GM12878 (cell line): ENCODE measurements around the gene CARM1. TPM values are rescaled to one million over a fixed set of nuclear protein-coding genes. Genes with fewer than 3 reads are reported as not detected.

Experiments used
- ATAC-seq: fragments of 200-7000 bp; cut with Tn5 transposase; 3 replicates; pipeline ENCODE4 v1.9.1; 2020; ENCODE audit warnings: mild to moderate bottlenecking, moderate library complexity
- BruUV-seq: library from RNA; stranded (reverse); fragments of 400-500 nt; replicated peaks from 2 replicates; lab custom pipeline; 2021; lab: Mats Ljungman, UMichigan
- CTCF ChIA-PET: fragments of 300-600 bp; sonication (Branson Sonifier 250); formaldehyde crosslinking; extraction: SDS; loops from one replicate; lab custom pipeline; 2021; ENCODE audit warnings: inconsistent platforms; lab: Yijun Ruan, JAX
- POLR2A ChIA-PET: fragments of 350-600 bp; formaldehyde crosslinking; extraction: SDS; loops from one replicate; lab custom pipeline; 2021; ENCODE audit warnings: inconsistent platforms; lab: Charles Lee
- RAD21 ChIA-PET: fragments of 300-600 bp; sonication (Branson Sonifier 250); formaldehyde crosslinking; loops from one replicate; lab custom pipeline; 2023; ENCODE audit warnings: antibody characterized with exemption; ENCODE audit not compliant: unreplicated experiment; lab: Charles Lee
- SMC1A ChIA-PET: fragments of 300-600 bp; sonication (Branson Sonifier 250); formaldehyde crosslinking; loops from one replicate; lab custom pipeline; 2023; ENCODE audit not compliant: unreplicated experiment, uncharacterized antibody; lab: Charles Lee
- DNase-seq: peaks from one replicate; pipeline ENCODE4 v3.0.0-alpha.2; 2011; ENCODE audit warnings: low read depth, low spot score
- FAIRE-seq: peaks from 3 replicates; lab custom pipeline; 2011; peaks lifted over from hg19 to GRCh38; lab: Jason Lieb, UNC
- H2AFZ ChIP-seq: 2 replicates; pipeline ENCODE4 v1.6.0; 2011; ENCODE audit warnings: low read depth, low read length, control low read depth; ENCODE audit not compliant: control insufficient read depth
- H3K27ac ChIP-seq: 2 replicates; pipeline ENCODE4 v1.5.1; 2011; ENCODE audit warnings: control low read depth; ENCODE audit not compliant: control insufficient read depth, insufficient read depth
- H3K27me3 ChIP-seq, 2 experiments: replicated peaks in 1 of 2; 2 replicates each; pipeline versions ENCODE4 v1.6.0 to v1.6.1; 2011; ENCODE audit warnings: low read length in 1 of 2; ENCODE audit not compliant: control insufficient read depth in 2 of 2, insufficient read depth in 2 of 2
- H3K36me3 ChIP-seq, 2 experiments: 2 replicates each; pipeline ENCODE4 v1.5.1; 2011; ENCODE audit warnings: low read length in 1 of 2; ENCODE audit not compliant: control insufficient read depth in 2 of 2, insufficient read depth in 2 of 2
- H3K4me1 ChIP-seq: 2 replicates; pipeline ENCODE4 v1.6.1; 2011; ENCODE audit warnings: mild to moderate bottlenecking, low read length, moderate library complexity, mixed read lengths; ENCODE audit not compliant: control insufficient read depth, insufficient read depth
- H3K4me2 ChIP-seq: 2 replicates; pipeline ENCODE4 v1.6.0; 2011; ENCODE audit warnings: control low read depth; ENCODE audit not compliant: control insufficient read depth, insufficient read depth
- H3K4me3 ChIP-seq: fragments of 200-600 bp; sonication (generic); 2 replicates; pipeline ENCODE4 v1.5.1; 2016
- H3K79me2 ChIP-seq: 2 replicates; pipeline ENCODE4 v1.6.0; 2011; ENCODE audit warnings: low read length; ENCODE audit not compliant: control insufficient read depth, insufficient read depth
- H3K9ac ChIP-seq: 2 replicates; pipeline ENCODE4 v1.8.0; 2011; ENCODE audit warnings: low read length, control low read depth, mixed read lengths; ENCODE audit not compliant: control insufficient read depth, insufficient read depth
- H3K9me3 ChIP-seq: replicated peaks from 3 replicates; pipeline ENCODE4 v1.5.1; 2011; ENCODE audit warnings: mild to moderate bottlenecking, low read length; ENCODE audit not compliant: control insufficient read depth, insufficient read depth
- H4K20me1 ChIP-seq: 2 replicates; pipeline ENCODE4 v1.6.0; 2011; ENCODE audit not compliant: control insufficient read depth, insufficient read depth
- BACH1 ChIP-seq: fragments of 450-650 bp; IDR thresholded peaks from 2 replicates; pipeline ENCODE4 v1.6.1; 2017; ENCODE audit warnings: mild to moderate bottlenecking, borderline replicate concordance
- BCL11A ChIP-seq: IDR thresholded peaks from 2 replicates; pipeline ENCODE4 v1.6.1; 2011; ENCODE audit warnings: low read depth, low read length
- EP300 ChIP-seq, 2 experiments: fragments of 150-350 bp in 1 of 2; IDR thresholded peaks; 2 replicates each; pipeline ENCODE4 v1.6.1; 2011 to 2012; ENCODE audit warnings: low read depth in 2 of 2, low read length in 2 of 2, borderline replicate concordance in 1 of 2, improper control_type of control experiment in 1 of 2, inconsistent platforms in 1 of 2; ENCODE audit not compliant: control insufficient read depth in 1 of 2
- IKZF2 ChIP-seq, 2 experiments: fragments of 450-650 bp; IDR thresholded peaks; 2 replicates each; pipeline ENCODE4 v1.6.1; 2017; ENCODE audit warnings: mild to moderate bottlenecking in 2 of 2, moderate library complexity in 2 of 2
- NR2C2 ChIP-seq: IDR thresholded peaks from 2 replicates; pipeline ENCODE4 v1.6.1; 2011; ENCODE audit warnings: borderline replicate concordance, low read depth; ENCODE audit not compliant: control insufficient read depth, insufficient read length
- SMAD5 ChIP-seq: IDR thresholded peaks from 2 replicates; pipeline ENCODE4 v1.6.1; 2016; ENCODE audit warnings: antibody characterized with exemption, low read depth
- YY1 ChIP-seq: IDR thresholded peaks from 2 replicates; pipeline ENCODE4 v1.6.1; 2011; ENCODE audit warnings: low read depth, mild to moderate bottlenecking, low read length
- WGBS: methylation state at CpG from one replicate; pipeline ENCODE4 v1.1.6; 2016; ENCODE audit warnings: low lambda C conversion rate; ENCODE audit not compliant: insufficient replicate concordance, insufficient coverage; ENCODE audit errors: missing lambda C conversion rate; 5-methylcytosine and 5-hydroxymethylcytosine counted together
- in situ Hi-C: fragments of 300-500 bp; cut with MboI; formaldehyde crosslinking; loops from 9 replicates; pipeline ENCODE4 v1.14.3; 2018; ENCODE audit warnings: mixed read lengths
- intact Hi-C: fragments of 100-400 bp; cut with micrococcal nuclease; formaldehyde crosslinking; loops from one replicate; pipeline ENCODE4 v1.14.2; 2022; ENCODE audit not compliant: unreplicated experiment
- polyA plus RNA-seq, 11 experiments: library from polyadenylated mRNA; depleted of rRNA in 4 of 11; unstranded in 6 of 11; stranded (reverse) in 5 of 11; fragments of >200 nt; fragmentation: Nextera tagmentation in 4 of 11; fragmentation: Illumina TruSeq in 1 of 11; extraction: Ambion mirVana in 4 of 11; extraction: Trizol in 1 of 11; gene quantifications; 1 replicate in 1 of 11; 2 replicates in 10 of 11; pipeline versions ENCODE4 v1.2.1 to v1.2.3, GENCODE V29; 2011 to 2016; ENCODE audit warnings: inconsistent platforms in 2 of 11, missing spikeins in 2 of 11, low read depth in 1 of 11
- total RNA-seq, 4 experiments: library from RNA; depleted of rRNA in 3 of 4; stranded (reverse); fragments of >200 nt in 3 of 4; fragmentation: Illumina TruSeq in 1 of 4; extraction: Trizol in 1 of 4; gene quantifications; 2 replicates each; pipeline versions ENCODE4 v1.2.1 to v1.2.3, GENCODE V29; 2013 to 2021
- TF ChIP-seq, protein P1 (sequence below): fragments of 450-650 bp; IDR thresholded peaks from 2 replicates; pipeline ENCODE4 v1.6.1; 2016; ENCODE audit warnings: mild to moderate bottlenecking, moderate library complexity, borderline replicate concordance
- TF ChIP-seq, protein P2 (sequence below): fragments of 150-350 bp; IDR thresholded peaks from 2 replicates; pipeline ENCODE4 v1.6.1; 2014; ENCODE audit warnings: mild to moderate bottlenecking, low read depth, low read length
- TF ChIP-seq, protein P3 (sequence below): IDR thresholded peaks from 2 replicates; pipeline ENCODE4 v1.6.1; 2012; ENCODE audit warnings: low read depth, low read length, improper control_type of control experiment

CARM1 gene
- total and polyA plus RNA-seq, 10 of the 15 experiments (the other 5 are each of a cell fraction or from before 2014, with no cell fraction given) = 0.45 to 116 (median 39.7) TPM

DNA sequence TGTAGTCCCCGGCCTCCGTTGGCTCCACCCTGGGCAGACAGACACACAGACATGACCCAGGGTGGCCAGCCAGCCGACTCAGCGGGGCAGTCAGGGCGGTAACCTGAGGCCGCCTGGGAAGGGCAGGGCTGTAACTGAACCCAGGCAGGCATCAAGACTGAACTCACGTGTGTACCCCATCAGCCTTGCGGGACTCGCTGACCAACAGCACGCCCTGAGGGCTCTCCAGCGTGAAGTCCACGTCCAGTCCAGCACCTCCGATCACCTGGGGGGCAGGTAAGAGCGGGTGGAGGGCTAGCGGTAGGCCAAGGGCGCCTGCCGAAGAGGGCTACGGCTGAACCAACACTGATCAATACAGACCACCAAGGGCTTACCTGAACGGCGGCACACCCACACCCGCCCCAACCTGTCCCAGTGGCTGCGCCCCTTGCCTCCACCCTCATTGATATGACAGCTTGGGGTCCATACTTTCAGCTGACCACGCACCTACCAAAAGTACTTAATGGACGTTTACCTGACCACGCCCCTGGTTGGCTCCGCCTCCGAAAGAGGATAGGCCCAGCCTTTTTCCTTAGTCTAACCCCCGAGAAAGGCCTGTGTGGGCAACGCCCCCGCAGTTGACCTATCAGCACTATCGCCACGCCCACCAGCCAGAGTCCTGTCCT, 36.1 kb upstream of the CARM1 start (continued):
- TF ChIP-seq NR2C2 = no peak
- TF ChIP-seq BACH1 = no peak

DNA sequence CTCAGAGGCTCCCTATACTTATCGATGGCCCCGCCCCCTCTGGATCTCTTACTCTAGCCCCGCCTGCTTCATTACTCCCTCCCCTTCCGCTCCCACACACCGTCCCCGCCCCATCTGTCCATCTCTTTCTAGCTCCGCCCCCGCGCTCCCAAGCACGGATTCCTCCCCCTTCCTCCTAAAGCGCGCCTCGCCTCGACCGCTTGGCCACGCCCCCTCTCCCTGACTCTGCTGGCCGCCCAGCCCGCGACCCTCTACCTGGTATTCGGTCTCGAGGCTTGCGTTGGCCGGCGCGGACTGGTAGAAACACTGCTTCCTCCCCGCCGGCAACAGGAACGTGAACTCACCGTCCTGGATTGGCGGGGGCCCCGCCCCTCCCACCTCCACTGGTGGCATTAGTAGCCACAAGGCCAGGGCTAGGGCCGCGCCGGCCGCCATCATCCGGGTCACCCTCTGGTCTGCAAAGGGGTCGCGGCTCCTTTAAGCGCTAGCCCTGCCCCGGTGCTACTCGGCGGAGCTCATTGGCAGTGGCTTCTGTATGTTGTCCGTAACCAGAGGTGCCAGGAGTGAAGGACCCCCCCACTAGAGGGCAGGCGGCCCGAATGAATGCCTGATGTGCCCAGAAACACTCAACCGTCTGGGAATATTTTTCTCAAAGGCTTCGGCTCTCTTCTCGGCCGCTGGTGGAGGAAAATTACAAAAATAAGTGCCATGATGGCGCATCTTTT, 35.4 kb upstream of the CARM1 start, which contains the start of gene TMED1:
Gene TMED1 (minus strand): TSS at position 459 of the 725 bp plus-strand sequence. CDS start 21 bp downstream, at position 438.
- Histone ChIP-seq H3K79me2 (no peaks in the 10 kb centered on the region; the same call in 1 of the 2 replicates), H3K4me3 (peak within 1 kb of the TSS; percentile 78), H3K36me3 (peaks cover 4 to 12% of the 10 kb centered on the region in 2 experiments; a peak in 3 of 4 replicates), H4K20me1 (peaks cover 3% of the 10 kb centered on the region; the same call in 1 of the 2 replicates), H3K27me3 (no peaks in the 10 kb centered on the region), H2AFZ (peak within 1 kb of the TSS; percentile 64), H3K4me2 (peak within 1 kb of the TSS; percentile 80), H3K9ac (peak within 1 kb of the TSS; percentile 93), H3K4me1 (peaks cover 12% of the 10 kb centered on the region), H3K9me3 (peaks cover 5% of the 10 kb centered on the region; the same call in 2 of the 3 replicates), H3K27ac (peak within 1 kb of the TSS; percentile 89)
- no TSS peak for BruUV-seq
- peak; percentile 98 for ATAC-seq
- DNase-seq = peak; percentile 91
- ChIA-PET CTCF (interaction anchor here (0.6 to 3.6 kb wide), 18 partner anchors 9 to 587 kb away, joined by 3 to 68 read pairs (median 4); partner anchors contain the start of genes DNM2 and QTRT1), SMC1A (interaction anchor here (0.5 to 2.8 kb wide), 18 partner anchors 9 to 134 kb away, joined by 3 to 24 read pairs (median 5); partner anchors contain the start of genes DNM2 and QTRT1), RAD21 (interaction anchor here (0.5 to 2.0 kb wide), 14 partner anchors 22 to 360 kb away, joined by 3 to 41 read pairs (median 4); partner anchors contain the start of genes CARM1, DNM2 and QTRT1), POLR2A (interaction anchor here (0.6 to 1.6 kb wide), 16 partner anchors 10 to 543 kb away, joined by 3 to 10 read pairs (median 4); partner anchors contain the start of gene DNM2)
- intact Hi-C loops = loop anchor here (1.0 kb wide), 1 partner anchor 119 kb away; no protein-coding TSS in a partner anchor
- WGBS = under 1% methylated on average over 41 of the region's 50 CpGs
- in situ Hi-C loops = no loop called here
- peak; percentile 97 for FAIRE-seq
- TF ChIP-seq YY1 = peak; percentile 86
- TF ChIP-seq BCL11A = no peak; the same call in 1 of the 2 replicates
- TF ChIP-seq, protein P1, sequence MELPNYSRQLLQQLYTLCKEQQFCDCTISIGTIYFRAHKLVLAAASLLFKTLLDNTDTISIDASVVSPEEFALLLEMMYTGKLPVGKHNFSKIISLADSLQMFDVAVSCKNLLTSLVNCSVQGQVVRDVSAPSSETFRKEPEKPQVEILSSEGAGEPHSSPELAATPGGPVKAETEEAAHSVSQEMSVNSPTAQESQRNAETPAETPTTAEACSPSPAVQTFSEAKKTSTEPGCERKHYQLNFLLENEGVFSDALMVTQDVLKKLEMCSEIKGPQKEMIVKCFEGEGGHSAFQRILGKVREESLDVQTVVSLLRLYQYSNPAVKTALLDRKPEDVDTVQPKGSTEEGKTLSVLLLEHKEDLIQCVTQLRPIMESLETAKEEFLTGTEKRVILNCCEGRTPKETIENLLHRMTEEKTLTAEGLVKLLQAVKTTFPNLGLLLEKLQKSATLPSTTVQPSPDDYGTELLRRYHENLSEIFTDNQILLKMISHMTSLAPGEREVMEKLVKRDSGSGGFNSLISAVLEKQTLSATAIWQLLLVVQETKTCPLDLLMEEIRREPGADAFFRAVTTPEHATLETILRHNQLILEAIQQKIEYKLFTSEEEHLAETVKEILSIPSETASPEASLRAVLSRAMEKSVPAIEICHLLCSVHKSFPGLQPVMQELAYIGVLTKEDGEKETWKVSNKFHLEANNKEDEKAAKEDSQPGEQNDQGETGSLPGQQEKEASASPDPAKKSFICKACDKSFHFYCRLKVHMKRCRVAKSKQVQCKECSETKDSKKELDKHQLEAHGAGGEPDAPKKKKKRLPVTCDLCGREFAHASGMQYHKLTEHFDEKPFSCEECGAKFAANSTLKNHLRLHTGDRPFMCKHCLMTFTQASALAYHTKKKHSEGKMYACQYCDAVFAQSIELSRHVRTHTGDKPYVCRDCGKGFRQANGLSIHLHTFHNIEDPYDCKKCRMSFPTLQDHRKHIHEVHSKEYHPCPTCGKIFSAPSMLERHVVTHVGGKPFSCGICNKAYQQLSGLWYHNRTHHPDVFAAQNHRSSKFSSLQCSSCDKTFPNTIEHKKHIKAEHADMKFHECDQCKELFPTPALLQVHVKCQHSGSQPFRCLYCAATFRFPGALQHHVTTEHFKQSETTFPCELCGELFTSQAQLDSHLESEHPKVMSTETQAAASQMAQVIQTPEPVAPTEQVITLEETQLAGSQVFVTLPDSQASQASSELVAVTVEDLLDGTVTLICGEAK = peak; percentile 25; the same call in 1 of the 2 replicates
- TF ChIP-seq, protein P2, sequence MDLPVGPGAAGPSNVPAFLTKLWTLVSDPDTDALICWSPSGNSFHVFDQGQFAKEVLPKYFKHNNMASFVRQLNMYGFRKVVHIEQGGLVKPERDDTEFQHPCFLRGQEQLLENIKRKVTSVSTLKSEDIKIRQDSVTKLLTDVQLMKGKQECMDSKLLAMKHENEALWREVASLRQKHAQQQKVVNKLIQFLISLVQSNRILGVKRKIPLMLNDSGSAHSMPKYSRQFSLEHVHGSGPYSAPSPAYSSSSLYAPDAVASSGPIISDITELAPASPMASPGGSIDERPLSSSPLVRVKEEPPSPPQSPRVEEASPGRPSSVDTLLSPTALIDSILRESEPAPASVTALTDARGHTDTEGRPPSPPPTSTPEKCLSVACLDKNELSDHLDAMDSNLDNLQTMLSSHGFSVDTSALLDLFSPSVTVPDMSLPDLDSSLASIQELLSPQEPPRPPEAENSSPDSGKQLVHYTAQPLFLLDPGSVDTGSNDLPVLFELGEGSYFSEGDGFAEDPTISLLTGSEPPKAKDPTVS = no peak
- peak; percentile 59; the same call in 1 of the 2 replicates for TF ChIP-seq SMAD5
- TF ChIP-seq, protein P3, sequence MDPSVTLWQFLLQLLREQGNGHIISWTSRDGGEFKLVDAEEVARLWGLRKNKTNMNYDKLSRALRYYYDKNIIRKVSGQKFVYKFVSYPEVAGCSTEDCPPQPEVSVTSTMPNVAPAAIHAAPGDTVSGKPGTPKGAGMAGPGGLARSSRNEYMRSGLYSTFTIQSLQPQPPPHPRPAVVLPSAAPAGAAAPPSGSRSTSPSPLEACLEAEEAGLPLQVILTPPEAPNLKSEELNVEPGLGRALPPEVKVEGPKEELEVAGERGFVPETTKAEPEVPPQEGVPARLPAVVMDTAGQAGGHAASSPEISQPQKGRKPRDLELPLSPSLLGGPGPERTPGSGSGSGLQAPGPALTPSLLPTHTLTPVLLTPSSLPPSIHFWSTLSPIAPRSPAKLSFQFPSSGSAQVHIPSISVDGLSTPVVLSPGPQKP = peak; percentile 13; the same call in 1 of the 2 replicates
- 0 out of 4 replicates have a peak, but pooled peaks of 1 of the 2 experiments have one; percentile 37 for TF ChIP-seq IKZF2 (IDR thresholded peaks at IDR 0.05)
- no peak for TF ChIP-seq EP300 (IDR thresholded peaks at IDR 0.05; ENCODE audit: borderline replicate concordance in 1 of 2, control insufficient read depth in 1 of 2, low read depth in 2 of 2, low read length in 2 of 2)
